ENCODE data around the gene MPND.

MPND gene

GRCh38 chr19:4360081-4360569, 16.8 kb downstream of the MPND start:
- TF ChIP-seq CTCF (IDR thresholded peaks at IDR 0.05; ENCODE audit: low read length): no peak
- TF ChIP-seq EZH2 (IDR thresholded peaks at IDR 0.05; ENCODE audit: borderline replicate concordance, low read length): no peak
- no peaks in the 10 kb centered on the region for H3K27me3 ChIP-seq (ENCODE audit: insufficient read depth, low read length)
- H3K36me3 ChIP-seq (ENCODE audit: insufficient read depth, low read length): peaks cover 51% of the 10 kb centered on the region
- H3K27ac ChIP-seq (ENCODE audit: low read depth, low read length, poor library complexity, severe bottlenecking): no peak overlapping the region
- no peaks in the 10 kb centered on the region for H3K79me2 ChIP-seq (ENCODE audit: insufficient read depth, low read length)
- no peaks in the 10 kb centered on the region for H3K9me3 ChIP-seq (ENCODE audit: low read length)
- H3K9me2 ChIP-seq (ENCODE audit: low read depth, low read length): no peaks in the 10 kb centered on the region
- no peaks in the 10 kb centered on the region for H4K20me1 ChIP-seq (ENCODE audit: insufficient read depth, low read length)
- H3K4me3 ChIP-seq (ENCODE audit: low read depth, low read length, poor library complexity, severe bottlenecking): no peak overlapping the region
- no peak overlapping the region for H2AFZ ChIP-seq (ENCODE audit: low read length)
- no peaks in the 10 kb centered on the region for H3F3A ChIP-seq (ENCODE audit: insufficient read depth, low read length)
- no peak overlapping the region for H3K9ac ChIP-seq (ENCODE audit: low read length)
- no peak overlapping the region for H3K4me2 ChIP-seq (ENCODE audit: low read length)
- no peaks in the 10 kb centered on the region for H3K4me1 ChIP-seq (ENCODE audit: insufficient read depth, low read length, severe bottlenecking)

GRCh38 chr19:4360641-4361151, 17.3 kb downstream of the MPND start:
- H3K27ac ChIP-seq (ENCODE audit: low read depth, low read length, poor library complexity, severe bottlenecking): no peak overlapping the region

GRCh38 chr19:4361152-4362046, 18.0 kb downstream of the MPND start:
- Histone ChIP-seq H3K4me2 (ENCODE audit: low read length) (no peak overlapping the region), H3K36me3 (ENCODE audit: insufficient read depth, low read length) (peaks cover 60% of the 10 kb centered on the region), H3F3A (ENCODE audit: insufficient read depth, low read length) (no peaks in the 10 kb centered on the region), H3K4me3 (ENCODE audit: low read depth, low read length, poor library complexity, severe bottlenecking) (no peak overlapping the region), H3K9ac (ENCODE audit: low read length) (no peak overlapping the region), H3K9me3 (ENCODE audit: low read length) (no peaks in the 10 kb centered on the region), H2AFZ (ENCODE audit: low read length) (no peak overlapping the region), H3K27me3 (ENCODE audit: insufficient read depth, low read length) (no peaks in the 10 kb centered on the region), H4K20me1 (ENCODE audit: insufficient read depth, low read length) (no peaks in the 10 kb centered on the region), H3K79me2 (ENCODE audit: insufficient read depth, low read length) (no peaks in the 10 kb centered on the region), H3K4me1 (ENCODE audit: insufficient read depth, low read length, severe bottlenecking) (no peaks in the 10 kb centered on the region), H3K9me2 (ENCODE audit: low read depth, low read length) (no peaks in the 10 kb centered on the region), H3K27ac (ENCODE audit: low read depth, low read length, poor library complexity, severe bottlenecking) (no peak overlapping the region)
- TF ChIP-seq CTCF (IDR thresholded peaks at IDR 0.05; ENCODE audit: low read length): no peak
- TF ChIP-seq EZH2 (IDR thresholded peaks at IDR 0.05; ENCODE audit: borderline replicate concordance, low read length): no peak

More at GRCh38 chr19:4360641-4361151, 17.3 kb downstream of the MPND start:
- H2AFZ ChIP-seq (ENCODE audit: low read length): no peak overlapping the region
- H4K20me1 ChIP-seq (ENCODE audit: insufficient read depth, low read length): no peaks in the 10 kb centered on the region
- H3K4me2 ChIP-seq (ENCODE audit: low read length): no peak overlapping the region
- no peaks in the 10 kb centered on the region for H3K9me2 ChIP-seq (ENCODE audit: low read depth, low read length)
- no peaks in the 10 kb centered on the region for H3K4me1 ChIP-seq (ENCODE audit: insufficient read depth, low read length, severe bottlenecking)
- TF ChIP-seq CTCF (IDR thresholded peaks at IDR 0.05; ENCODE audit: low read length): no peak
- no peak for TF ChIP-seq EZH2 (IDR thresholded peaks at IDR 0.05; ENCODE audit: borderline replicate concordance, low read length)
- no peak overlapping the region for H3K9ac ChIP-seq (ENCODE audit: low read length)
- no peak overlapping the region for H3K4me3 ChIP-seq (ENCODE audit: low read depth, low read length, poor library complexity, severe bottlenecking)
- no peaks in the 10 kb centered on the region for H3K27me3 ChIP-seq (ENCODE audit: insufficient read depth, low read length)
- no peaks in the 10 kb centered on the region for H3K79me2 ChIP-seq (ENCODE audit: insufficient read depth, low read length)
- peaks cover 56% of the 10 kb centered on the region for H3K36me3 ChIP-seq (ENCODE audit: insufficient read depth, low read length)
- no peaks in the 10 kb centered on the region for H3K9me3 ChIP-seq (ENCODE audit: low read length)
- no peaks in the 10 kb centered on the region for H3F3A ChIP-seq (ENCODE audit: insufficient read depth, low read length)

Measured in OCI-LY1 (cell line).